HG03280 (cell line): ENCODE measurements around the gene ACO1.

Source experiments
- ATAC-seq: cut with Tn5 transposase; IDR thresholded peaks from one replicate; pipeline ENCODE4 v1.9.1; 2021; ENCODE audit warnings: mild to moderate bottlenecking, moderate library complexity; ENCODE audit not compliant: unreplicated experiment

Gene ACO1

DNA sequence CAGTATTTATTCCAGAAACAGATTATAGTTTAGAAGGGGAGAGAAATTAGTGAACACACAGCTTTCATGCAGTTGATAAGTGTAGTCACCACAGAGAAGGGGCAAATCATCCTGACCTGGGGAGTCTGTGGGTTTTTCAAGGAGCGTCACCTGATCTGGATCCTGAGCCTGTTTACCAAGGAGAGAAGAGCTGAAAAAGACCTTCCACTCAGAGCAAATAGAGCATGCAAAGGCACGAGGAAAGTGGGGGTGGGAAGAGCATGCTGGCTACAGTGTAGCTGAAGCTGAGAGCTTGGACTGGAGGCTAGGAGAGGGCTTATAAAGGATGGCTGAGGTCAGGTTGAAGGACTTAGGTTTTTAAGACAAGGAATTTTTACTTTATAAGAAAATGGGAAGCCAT, 30.4 kb downstream of the ACO1 start:
- no peak for ATAC-seq

DNA sequence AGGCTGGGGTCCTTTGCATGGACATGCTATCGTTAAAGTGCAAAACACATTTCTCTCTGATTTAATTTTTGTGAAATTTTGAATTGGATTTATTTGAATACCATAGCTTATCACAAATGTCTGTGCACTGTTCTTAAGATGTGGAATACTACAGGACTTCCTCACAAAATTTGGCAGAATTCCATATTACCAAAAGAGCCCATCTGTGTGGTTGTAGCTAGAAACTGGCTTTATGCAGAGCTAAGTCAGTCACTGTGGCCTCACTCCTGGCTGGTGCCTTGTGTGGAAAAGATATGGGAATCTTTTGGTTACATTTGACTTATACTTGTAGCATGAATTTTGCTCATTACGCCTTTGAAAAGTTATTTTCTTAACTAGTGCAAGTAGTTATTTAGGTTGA, 35.5 kb downstream of the ACO1 start:
- ATAC-seq, result no peak

GRCh38 chr9:32422237-32422806, 37.9 kb downstream of the ACO1 start:
- ATAC-seq, result no peak

DNA sequence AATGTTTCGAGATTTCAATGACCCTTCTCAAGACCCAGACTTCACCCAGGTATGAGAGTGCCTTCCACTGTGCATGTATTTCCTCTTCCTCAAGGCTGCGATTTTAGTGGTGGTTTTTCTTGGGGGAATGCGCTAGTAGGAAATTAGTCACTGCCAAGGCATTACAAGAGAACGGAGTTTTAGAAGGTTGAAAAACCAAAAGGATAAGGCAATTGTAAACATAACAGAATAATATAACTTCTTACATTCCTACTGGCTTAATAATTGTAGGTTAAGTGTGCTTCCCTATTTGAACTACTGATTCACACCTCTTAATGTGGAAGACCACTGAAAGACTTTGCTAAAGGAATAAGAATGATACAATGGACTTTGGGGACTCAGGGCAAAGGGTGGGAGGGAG, 38.9 kb downstream of the ACO1 start:
- ATAC-seq, result no peak

GRCh38 chr9:32424616-32425015, 40.2 kb downstream of the ACO1 start:
- no peak for ATAC-seq

DNA sequence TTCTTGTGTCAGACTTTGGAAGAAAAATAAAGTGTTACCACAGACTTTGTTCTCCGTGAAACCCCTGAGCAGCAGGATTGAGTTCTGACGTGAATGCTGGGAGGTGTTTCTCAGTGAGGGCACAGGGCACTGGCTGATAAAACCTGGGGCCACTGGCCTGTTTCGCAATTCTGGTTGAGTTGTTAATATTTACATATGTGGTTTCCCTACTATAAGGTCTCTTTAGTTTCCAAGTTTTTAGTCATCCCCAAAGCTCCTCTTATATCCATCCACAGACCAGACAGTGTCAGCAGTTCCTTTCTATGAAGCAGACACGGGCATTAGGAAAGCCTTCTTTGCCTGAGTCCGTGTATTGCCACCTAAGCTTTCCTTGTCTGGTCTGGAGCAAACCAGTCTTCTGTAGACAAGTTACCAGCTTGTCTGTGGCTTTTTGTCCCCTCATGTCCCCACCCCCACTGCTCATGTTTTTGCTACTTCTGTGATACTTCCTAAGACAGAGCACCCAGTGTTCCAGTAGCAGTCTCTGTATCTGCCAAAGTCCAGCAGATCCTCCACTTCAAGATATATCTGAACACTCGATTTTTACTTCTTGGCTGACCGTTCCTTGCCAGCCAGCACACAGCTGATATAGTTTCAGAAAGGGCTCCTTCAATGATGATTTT, 42.0 kb downstream of the ACO1 start:
- no peak for ATAC-seq

- no peak for ATAC-seq
Observed at GRCh38 chr9:32427111-32427873, 42.8 kb downstream of the ACO1 start.

DNA sequence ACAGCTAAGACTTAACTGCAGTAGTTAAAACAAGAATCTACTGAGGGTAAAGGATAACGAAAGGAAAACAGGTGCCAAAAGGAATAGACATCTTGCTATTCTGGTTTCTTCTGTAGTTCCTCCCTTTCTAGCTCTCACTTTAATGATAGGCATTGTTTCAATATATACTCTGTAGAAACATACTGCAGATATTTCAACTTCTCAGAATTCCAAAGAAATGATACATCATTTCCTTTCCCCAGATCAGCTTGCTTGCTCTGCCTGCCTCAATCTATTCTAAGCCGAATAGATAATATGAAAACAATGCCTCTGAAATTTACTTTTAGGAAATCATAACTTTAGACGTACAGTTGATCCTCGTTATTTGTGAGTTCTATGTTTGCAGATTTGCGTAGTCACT, 46.3 kb downstream of the ACO1 start:
- no peak for ATAC-seq

- ATAC-seq, result no peak
Observed at GRCh38 chr9:32431196-32431595, 46.8 kb downstream of the ACO1 start.

- peak; percentile 55 for ATAC-seq
Observed at GRCh38 chr9:32431940-32432555, 47.6 kb downstream of the ACO1 start.

DNA sequence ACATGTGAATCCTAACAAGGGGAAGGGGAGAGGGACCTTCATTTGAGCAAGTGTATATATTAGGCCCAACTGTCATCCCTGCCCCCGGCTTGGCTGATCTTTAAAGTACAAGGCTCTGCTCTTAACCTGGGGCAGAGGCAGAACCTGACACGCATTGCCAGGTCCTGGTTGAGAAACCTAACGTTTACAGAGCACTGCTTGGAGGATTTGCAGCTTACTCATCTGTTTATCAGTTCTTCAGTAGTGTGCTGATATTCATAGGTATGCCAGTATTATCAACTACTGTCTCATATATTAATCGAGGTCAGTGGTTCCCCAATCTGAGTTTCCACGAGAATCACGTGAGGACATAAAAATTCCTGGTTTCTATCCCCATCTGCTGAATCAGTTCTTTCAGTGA, 50.4 kb downstream of the ACO1 start:
- ATAC-seq, result no peak

DNA sequence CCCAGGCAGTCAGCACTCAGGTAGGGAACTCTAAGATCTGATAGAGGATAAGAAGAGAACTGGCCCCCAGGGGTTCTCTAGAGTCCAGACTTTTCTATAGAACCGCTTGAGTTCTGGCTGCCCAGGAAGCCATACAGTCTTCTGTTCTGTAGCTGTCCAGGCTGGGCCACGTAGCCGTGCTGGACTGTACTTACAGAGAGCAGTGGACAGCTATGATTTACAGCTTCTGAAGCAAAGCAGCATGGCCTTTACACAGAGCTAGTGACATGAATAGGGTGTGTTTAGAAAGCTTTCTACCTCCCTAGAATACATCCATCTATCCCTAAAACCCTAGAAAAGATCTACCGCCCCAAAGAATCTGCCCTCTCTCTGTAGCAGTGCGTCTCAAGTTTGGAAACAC, 57.2 kb downstream of the ACO1 start:
- no peak for ATAC-seq

DNA sequence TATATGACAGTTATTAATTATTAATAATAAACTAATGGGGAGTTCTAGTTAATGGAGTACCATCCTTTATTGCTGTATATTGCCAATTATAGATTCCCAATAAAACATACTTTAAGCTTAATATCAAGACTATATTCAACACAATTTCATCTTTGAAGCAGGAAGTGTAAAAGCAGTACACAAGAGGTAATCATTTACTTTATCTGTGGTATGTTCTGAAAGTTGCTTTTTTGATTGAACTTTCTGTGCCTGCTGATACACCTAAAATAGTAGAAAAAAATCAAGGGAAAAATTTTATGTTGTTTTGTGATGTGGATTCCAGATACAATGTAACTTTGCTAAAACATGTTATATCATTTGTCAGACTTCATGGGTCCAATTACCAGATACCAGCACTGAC, 58.0 kb downstream of the ACO1 start:
- ATAC-seq, result no peak

DNA sequence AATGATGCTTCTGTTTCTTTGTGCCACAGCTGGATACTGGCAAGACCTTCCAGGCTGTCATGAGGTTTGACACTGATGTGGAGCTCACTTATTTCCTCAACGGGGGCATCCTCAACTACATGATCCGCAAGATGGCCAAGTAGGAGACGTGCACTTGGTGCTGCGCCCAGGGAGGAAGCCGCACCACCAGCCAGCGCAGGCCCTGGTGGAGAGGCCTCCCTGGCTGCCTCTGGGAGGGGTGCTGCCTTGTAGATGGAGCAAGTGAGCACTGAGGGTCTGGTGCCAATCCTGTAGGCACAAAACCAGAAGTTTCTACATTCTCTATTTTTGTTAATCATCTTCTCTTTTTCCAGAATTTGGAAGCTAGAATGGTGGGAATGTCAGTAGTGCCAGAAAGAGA, 65.5 kb downstream of the ACO1 start:
- ATAC-seq, result no peak

DNA sequence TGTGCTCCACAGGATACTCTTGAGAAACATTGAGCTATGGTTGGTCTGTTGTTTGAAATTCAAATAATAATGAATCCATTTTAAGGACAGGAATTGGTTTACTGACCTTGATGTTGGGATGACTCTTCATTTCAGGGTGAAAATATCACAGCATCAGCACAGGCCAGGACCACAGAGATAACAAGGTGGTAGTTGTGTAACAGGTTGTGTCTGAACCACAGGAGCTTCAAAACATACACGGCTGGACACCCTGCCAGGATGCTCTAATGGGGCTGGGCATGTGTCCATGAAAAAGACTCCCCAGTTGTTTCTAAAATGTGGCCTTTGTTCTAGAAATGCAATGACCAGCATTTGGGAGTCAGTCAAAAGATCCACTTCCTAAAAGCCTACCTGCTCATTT, 69.8 kb downstream of the ACO1 start:
- no peak for ATAC-seq

DNA sequence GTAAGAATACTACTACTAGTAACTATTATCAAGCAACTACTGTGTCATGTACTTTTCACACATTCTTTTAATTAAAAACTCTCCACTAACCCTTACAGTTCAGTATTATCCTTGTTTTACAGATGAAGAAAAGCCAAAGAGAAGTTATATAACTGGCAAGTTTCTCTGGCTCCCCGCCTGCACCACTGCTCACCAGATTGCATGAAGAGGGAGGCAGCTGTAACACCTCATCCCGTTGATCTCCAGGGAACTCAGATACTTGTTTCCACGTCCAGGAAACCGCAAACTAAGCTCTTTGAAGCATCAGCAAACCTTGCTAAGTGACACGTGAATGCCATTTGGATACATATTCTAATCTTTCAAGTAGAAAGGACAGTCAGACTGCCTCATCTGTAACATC, 71.3 kb downstream of the ACO1 start:
- ATAC-seq, result no peak

DNA sequence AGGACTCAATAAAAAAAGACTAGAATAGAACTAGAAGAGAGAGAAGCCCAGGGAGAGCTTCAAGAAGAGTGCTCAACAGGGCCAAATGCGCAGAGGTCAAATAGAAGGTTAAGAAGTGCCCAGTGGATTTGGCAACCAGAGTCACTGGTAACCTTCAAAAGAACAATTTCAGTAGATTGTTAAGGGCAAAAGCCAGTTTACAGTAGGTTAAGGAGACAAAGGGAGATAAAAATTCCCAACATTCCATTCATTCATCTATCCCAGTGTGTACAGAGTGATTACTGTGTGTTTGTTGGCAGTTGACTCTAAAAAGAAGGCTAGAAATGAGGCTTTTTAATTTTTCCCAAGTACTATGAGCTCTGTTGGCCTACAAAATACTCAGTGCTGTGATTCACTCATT, 72.1 kb downstream of the ACO1 start:
- no peak for ATAC-seq

GRCh38 chr9:32463500-32464293, 79.3 kb downstream of the ACO1 start:
- no peak for ATAC-seq

DNA sequence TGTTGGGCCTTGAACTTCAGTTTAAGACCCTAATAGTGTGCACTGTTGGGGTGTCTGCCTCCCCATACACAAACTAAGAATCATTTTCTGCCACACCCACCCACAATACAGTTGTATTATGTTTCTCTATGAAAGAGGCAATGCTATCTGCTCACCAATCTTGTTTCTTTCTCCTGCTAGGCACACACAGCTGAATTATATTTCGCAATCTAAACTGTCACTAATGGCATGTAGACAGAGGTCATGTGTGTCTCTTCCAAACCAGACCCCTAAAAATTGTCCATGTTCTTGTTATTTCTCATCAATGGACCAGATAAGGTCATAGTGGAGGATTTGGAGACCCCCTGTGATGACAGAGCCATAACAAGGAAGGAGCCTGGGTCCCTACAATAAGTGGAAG, 84.3 kb downstream of the ACO1 start:
- no peak for ATAC-seq

GRCh38 chr9:32472344-32472743, 87.9 kb downstream of the ACO1 start:
- no peak for ATAC-seq

DNA sequence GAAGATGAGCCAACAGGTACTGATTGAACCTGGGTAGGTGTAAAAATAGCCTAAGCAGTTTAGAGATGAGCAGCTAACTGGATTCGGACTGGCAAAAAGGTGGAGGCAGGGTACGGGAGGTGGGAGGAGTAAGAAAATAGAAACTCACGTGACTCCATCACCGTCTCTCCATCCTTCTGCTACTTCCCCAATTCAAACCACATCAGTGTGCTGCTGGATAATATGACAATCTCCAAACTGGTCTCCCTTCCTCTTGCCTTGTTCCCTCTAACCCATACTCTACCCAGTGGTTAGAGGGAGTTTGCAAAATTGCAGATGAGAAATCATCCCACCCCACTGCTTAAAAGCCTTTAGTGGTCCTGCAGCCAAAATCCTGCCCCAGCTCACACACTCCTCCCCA, 98.9 kb downstream of the ACO1 start:
- no peak for ATAC-seq
